Measurements from ENCODE around the gene MRPS27.

MRPS27 gene

GRCh38 chr5:72290356-72291133 lies 29.5 kb downstream of the MRPS27 start:
- H3K4me3 ChIP-seq (ENCODE audit: low read length): no peak overlapping the region
- TF ChIP-seq ZNF274 (IDR thresholded peaks at IDR 0.05; ENCODE audit: low read depth, low read length): no peak

GRCh38 chr5:72288924-72289323 lies 31.1 kb downstream of the MRPS27 start:
- no peak for TF ChIP-seq ZNF274 (IDR thresholded peaks at IDR 0.05; ENCODE audit: low read depth, low read length)
- no peak overlapping the region for H3K4me3 ChIP-seq (ENCODE audit: low read length)

GRCh38 chr5:72286798-72287197 lies 33.2 kb downstream of the MRPS27 start:
- H3K4me3 ChIP-seq (ENCODE audit: low read length): no peak overlapping the region
- TF ChIP-seq ZNF274 (IDR thresholded peaks at IDR 0.05; ENCODE audit: low read depth, low read length): no peak

GRCh38 chr5:72285424-72285821 lies 34.6 kb downstream of the MRPS27 start:
- H3K4me3 ChIP-seq (ENCODE audit: low read length): no peak overlapping the region
- no peak for TF ChIP-seq ZNF274 (IDR thresholded peaks at IDR 0.05; ENCODE audit: low read depth, low read length)

GRCh38 chr5:72284559-72285423 lies 35.2 kb downstream of the MRPS27 start:
- TF ChIP-seq ZNF274 (IDR thresholded peaks at IDR 0.05; ENCODE audit: low read depth, low read length): no peak
- no peak overlapping the region for H3K4me3 ChIP-seq (ENCODE audit: low read length)

- TF ChIP-seq ZNF274 (IDR thresholded peaks at IDR 0.05; ENCODE audit: low read depth, low read length): no peak
- no peak overlapping the region for H3K4me3 ChIP-seq (ENCODE audit: low read length)
Measured at GRCh38 chr5:72283358-72283757, 36.7 kb downstream of the MRPS27 start.

GRCh38 chr5:72282878-72283277 lies 37.2 kb downstream of the MRPS27 start:
- TF ChIP-seq ZNF274 (IDR thresholded peaks at IDR 0.05; ENCODE audit: low read depth, low read length): no peak
- no peak overlapping the region for H3K4me3 ChIP-seq (ENCODE audit: low read length)

GRCh38 chr5:72281764-72282499 lies 38.1 kb downstream of the MRPS27 start:
- no peak overlapping the region for H3K4me3 ChIP-seq (ENCODE audit: low read length)
- TF ChIP-seq ZNF274 (IDR thresholded peaks at IDR 0.05; ENCODE audit: low read depth, low read length): no peak

- no peak for TF ChIP-seq ZNF274 (IDR thresholded peaks at IDR 0.05; ENCODE audit: low read depth, low read length)
- no peak overlapping the region for H3K4me3 ChIP-seq (ENCODE audit: low read length)
Measured at GRCh38 chr5:72281430-72281763, 38.6 kb downstream of the MRPS27 start.

GRCh38 chr5:72280581-72281069 lies 39.4 kb downstream of the MRPS27 start:
- TF ChIP-seq ZNF274 (IDR thresholded peaks at IDR 0.05; ENCODE audit: low read depth, low read length): no peak
- H3K4me3 ChIP-seq (ENCODE audit: low read length): no peak overlapping the region

GRCh38 chr5:72276219-72276752 lies 43.8 kb downstream of the MRPS27 start:
- no peak for TF ChIP-seq ZNF274 (IDR thresholded peaks at IDR 0.05; ENCODE audit: low read depth, low read length)
- H3K4me3 ChIP-seq (ENCODE audit: low read length): no peak overlapping the region

- no peak overlapping the region for H3K4me3 ChIP-seq (ENCODE audit: low read length)
- TF ChIP-seq ZNF274 (IDR thresholded peaks at IDR 0.05; ENCODE audit: low read depth, low read length): no peak
Measured at GRCh38 chr5:72273547-72273946, 46.5 kb downstream of the MRPS27 start.

- TF ChIP-seq ZNF274 (IDR thresholded peaks at IDR 0.05; ENCODE audit: low read depth, low read length): no peak
- no peak overlapping the region for H3K4me3 ChIP-seq (ENCODE audit: low read length)
Measured at GRCh38 chr5:72272398-72272797, 47.6 kb downstream of the MRPS27 start.

- TF ChIP-seq ZNF274 (IDR thresholded peaks at IDR 0.05; ENCODE audit: low read depth, low read length): no peak
- H3K4me3 ChIP-seq (ENCODE audit: low read length): no peak overlapping the region
Measured at GRCh38 chr5:72271702-72272101, 48.3 kb downstream of the MRPS27 start.

Data from GM08714 (cell line).